ENCODE results near the gene TENM4.
"Not testable (repeated sequence)": the region's sequence is repeated elsewhere in the genome, so short reads cannot be mapped to it uniquely, and the experiment has no call there.

TENM4 gene

DNA sequence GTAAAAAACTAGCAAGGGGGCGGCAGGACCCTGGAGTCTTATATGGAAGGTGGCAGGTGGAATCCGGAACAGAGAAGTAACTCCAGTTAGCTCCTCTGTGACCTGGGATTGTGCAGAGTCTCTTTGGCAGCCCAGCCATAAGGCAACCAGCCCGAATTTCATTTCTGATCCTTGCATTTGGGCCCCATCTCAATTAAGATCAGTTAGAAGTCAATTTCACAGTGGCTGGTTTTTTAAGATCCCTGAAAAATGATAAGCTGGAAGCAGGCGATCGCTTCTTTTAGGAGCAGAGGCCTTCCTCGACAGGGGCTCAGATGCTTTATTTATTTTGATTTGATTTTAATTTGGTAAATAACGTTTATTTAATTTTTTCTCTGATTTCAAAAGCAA, 199.0 kb downstream of the TENM4 start:
- no peak for DNase-seq

DNA sequence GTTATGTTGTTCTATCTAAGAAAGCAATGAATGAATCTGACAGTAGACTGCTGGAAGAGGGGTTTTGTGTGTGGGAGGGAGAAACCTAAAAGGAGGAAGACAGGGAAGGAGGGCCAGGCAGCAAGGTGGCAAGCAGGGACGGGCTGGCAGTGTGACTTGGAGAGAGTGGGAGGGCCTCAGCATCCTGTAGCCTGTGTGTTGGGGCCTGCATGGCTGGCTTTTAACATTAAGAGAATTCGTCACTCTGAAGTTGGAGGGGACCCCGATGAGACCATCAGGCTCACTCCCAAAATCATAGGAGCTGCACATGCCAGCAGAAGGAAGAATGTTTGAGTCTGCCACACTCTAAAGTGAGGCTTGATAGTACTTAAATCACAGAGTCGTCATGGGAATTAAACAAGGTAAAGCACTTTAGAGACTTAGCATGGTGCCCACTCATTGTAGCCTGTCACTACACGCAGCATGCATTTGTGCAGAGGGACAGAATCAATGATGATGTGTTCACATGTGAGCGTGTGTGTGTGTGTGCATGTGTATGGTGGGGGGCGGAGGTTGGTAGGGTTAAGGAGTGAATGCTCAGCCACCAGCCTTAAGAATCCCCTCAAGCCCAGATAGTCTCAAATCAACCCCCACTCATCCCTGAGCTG, 199.5 kb downstream of the TENM4 start:
- DNase-seq: no peak

DNA sequence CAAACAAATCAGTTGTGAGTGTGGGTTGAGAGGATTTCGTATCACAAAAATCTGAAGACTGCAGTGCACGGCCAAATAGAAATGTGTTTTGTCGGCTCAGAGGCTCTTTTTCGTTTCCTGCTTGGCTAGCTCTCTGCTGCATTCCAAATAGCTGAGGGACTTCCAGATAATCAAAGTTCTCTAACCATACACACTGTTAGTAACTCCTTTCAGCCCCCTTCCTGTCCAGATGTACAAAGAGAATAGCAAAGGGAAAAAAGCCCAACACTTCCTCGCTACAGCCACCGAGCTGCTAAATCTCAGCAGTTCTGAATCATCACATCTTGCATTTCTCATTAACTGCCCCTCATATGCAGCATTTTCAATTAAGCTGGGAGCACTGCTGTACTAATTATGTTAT, 203.1 kb downstream of the TENM4 start:
- peak; percentile 64 for DNase-seq

DNA sequence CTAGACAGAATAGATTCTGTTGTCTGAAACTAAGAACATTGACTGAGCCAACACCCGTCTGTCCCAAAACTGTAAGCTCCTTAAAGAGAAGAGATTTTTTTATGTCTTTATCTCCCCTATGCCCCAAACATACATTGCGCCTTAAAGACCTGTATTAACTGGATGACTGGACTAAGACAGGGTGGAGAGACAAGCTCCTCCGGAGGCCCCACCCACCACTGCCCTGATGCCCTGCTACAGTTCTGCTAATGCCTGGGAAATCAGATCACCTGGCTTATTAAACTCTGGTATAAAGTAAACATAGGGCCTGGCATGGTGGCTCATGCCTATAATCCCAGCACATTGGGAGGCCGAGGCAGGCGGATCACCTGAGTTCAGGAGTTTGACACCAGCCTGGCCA, 203.7 kb downstream of the TENM4 start:
- no peak for DNase-seq

DNA sequence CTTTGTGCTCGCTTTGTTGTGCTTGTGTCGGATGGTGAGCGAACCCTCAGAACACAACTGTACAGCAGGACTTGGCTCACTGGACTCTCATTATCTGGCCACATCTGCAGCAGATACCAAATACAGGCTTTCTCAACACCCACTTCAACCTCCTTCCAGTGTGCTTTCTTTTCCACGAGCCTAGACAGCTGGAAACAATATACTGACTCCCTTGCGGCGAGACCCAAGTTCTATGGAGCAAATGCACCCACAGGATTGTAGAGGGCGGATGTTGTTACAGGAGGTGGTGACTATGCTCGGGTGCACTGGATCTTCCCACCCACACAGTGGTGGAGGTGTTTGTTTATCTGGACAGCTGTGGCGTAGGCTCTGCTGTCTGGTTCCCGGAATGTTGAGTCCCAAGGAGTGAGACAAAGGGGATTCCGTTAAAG, 204.3 kb downstream of the TENM4 start:
- peak; percentile 68 for DNase-seq

DNA sequence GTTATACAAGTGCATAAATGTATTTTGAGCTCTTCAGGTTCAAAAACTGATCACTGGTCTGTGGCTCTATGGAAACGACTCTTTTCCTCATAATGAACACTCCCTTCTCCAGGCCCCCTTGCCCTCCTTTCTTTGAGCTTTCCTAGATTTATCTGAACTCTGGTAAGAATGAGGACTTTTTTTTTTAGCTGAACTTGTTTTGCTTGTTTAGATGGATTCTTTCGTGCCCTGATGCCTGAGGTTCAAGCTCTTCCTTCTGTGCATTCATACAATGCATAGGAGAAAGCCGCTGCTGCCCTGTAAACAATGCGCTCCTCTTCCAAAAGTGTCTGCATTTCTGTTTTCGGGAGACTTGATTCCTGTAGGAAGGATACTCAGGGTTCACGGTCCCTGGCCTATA, 205.1 kb downstream of the TENM4 start:
- no peak for DNase-seq

DNA sequence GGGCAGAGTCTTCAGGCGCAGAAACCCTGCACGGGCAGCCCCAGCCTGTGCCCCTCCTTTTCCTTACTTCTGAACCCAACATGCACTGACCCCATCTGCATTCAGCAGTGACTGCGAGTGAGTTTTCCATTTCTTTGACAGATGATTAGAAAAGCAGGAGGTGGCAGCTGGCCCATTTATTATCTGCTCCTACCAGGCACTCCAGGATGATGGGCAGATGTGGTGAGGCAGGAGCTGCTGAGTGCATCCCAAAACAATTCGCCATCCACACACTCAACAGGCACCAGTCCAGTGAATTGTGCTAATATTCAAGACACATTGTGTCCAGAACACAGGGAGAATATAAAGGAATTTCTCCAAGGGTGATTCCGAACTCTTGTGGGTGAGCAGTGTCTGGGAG, 208.5 kb downstream of the TENM4 start:
- DNase-seq: no peak

DNA sequence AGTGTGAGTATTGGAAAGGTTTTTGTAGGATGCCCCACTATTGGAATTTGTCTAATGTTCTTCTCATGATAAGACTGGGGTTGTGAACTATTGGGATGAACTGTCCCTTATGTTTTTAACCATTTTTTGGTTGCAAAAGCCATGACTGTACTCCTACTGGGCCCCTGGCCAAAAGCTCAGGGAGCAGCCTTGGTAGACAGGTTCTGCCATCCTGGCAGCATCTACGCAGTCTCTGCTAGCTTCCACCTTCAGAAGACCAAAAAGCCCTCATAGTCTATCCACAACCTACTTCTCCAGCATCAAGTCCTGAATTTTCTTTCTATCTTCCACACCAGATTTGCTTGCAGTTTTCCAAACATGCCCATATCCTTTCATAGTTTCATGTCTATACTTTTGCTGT, 211.8 kb downstream of the TENM4 start:
- DNase-seq: no peak

DNA sequence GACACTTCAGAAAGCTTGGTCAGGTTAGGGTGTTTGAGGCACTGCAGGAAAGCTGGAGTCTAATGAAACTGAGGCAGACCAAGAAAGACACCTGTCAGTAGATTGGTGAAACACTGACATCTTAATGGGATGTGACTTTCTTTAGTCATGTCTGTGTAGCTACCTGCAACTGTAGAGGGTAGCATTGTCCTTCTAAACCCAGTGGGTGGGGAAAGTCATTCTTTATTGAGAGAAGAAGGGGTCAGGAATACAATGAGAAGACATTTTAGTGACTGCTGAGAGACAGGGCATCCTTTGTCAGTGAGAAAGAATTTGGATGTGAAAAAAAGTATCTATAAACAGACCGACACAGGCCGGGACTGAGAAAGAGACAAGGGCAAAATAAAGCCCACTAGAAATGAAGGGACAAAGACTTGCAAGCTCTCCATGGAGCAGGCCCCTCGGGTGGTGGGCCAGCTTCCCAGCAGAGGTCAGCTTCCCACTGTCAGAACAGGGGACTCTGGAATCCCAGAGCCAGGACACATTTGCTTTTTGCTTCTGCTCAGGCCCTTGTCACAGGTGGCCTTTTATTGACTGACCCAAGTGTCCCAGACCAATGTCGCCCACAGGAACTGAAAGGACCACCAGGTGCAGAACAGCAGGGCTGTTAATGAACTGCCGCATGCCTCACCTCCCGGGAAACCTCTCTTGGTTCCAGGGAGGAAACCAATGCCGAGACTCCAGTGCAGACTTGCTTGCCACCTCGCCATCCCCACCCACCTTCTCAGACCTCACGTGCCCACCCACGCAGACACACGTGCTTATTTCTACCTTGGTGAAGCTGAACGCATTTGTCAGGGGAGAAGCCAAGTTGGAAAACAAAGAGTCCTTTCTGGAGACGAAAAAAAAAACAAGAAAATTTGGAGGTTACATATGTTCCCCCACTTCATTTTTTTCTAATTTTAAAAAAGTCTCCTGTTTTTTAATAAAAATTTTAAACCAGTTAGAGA, 212.8 kb downstream of the TENM4 start:
- DNase-seq: no peak

DNA sequence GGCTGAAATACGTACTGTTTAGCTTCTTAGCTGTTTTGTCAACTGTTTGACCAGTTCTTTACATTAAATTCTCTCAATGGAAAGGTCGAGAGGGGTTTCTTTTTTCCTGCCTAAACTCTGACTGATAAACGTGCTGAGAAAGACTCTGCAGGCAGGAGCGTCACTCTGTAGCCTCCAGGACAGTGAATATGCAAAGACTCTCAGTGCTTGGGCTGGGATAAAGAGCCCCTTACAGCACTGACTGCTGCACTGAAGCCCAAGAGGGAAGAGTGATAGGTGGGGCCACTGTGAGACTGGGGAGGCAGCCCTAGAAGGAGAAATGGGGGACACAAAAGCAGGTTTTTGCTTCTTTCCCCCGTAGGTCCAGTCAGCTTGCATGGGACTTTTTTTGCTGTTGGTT, 213.5 kb downstream of the TENM4 start:
- no peak for DNase-seq

DNA sequence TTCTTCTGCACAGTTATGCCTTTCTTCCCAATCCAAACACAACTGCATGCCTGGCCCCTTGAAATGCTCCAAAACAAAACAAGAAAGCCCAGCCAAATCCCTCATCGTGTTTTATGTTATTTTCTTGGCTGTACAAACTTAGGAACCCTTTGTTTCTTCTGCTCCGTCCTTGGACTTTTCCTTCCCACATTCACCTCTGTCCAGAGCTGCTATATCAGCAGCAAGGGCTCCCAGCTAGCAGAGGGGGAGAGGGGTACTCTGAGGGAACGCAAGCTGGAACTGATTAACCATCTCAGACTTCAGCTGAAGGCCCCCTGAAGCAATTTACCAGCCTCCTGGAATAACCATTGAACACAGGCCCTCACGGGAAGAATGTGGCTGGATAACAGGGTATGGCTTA, 214.7 kb downstream of the TENM4 start:
- no peak for DNase-seq

DNA sequence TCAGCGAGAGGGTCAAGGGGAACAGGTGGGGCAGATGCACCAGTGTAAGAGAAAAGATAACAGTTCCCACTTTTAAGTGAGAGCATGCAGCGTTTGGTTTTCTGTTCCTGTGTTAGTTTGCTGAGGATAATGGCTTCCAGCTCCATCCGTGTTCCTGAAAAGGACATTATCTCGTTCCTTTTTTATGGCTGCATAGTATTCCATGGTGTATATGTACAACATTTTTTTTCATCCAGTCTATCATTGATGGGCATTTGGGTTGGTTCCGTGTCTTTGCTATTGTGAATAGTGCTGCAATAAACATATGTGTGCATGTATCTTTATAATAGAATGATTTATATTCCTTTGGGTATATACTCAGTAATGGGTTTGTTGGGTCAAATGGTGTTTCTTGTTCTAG, 218.7 kb downstream of the TENM4 start:
- not testable (repeated sequence) for DNase-seq

DNA sequence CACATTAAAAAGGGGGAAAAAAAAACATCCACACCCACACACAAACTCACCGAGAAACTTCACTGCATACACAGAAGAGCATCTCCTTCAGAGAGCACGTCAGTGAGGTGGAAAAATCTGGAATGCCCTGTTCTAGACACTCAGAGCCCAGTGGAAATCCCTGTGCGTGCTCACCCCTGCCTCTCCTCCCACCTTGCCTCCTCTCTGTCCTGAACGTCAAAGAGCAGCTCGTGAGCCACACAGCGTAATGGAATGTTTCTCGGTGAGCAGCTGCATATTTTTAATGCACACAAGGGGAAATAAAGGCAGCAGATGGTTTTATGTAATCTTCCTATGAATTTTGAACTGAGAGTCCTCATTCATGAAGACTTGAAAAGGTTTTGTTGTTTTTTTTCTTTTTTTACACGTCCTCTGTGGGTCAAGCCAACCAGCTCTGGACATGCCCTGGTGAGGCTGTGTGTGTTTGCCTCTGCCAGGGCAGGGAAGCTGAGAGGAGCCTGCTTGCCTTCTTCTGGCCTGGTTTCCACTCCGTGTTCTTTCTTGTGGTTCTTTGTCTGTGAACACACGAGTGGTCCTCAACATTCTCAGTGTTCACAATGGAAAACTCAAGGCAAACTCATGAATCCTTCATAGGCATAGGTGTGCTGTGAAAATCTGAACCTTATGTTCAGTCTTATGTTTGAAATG, 219.2 kb downstream of the TENM4 start:
- DNase-seq: no peak

DNA sequence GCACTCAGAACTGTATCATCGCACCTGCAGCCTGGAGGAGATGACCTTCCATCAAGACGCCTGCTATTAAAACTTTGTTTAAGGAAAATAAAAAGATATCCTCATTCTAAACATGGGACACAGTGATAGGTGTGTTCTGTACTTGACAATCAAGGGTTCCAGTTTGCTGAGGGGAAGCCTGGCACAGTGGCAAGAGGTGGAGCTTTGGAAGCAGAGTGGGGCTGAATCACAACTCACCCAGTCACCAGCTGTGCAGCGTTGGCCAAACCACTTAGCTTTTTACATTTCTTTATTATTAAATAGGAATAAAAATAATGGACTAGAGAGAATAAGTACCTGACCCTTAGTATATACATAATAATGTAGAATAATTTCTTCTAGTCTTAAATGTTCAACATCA, 220.7 kb downstream of the TENM4 start:
- no peak for DNase-seq

DNA sequence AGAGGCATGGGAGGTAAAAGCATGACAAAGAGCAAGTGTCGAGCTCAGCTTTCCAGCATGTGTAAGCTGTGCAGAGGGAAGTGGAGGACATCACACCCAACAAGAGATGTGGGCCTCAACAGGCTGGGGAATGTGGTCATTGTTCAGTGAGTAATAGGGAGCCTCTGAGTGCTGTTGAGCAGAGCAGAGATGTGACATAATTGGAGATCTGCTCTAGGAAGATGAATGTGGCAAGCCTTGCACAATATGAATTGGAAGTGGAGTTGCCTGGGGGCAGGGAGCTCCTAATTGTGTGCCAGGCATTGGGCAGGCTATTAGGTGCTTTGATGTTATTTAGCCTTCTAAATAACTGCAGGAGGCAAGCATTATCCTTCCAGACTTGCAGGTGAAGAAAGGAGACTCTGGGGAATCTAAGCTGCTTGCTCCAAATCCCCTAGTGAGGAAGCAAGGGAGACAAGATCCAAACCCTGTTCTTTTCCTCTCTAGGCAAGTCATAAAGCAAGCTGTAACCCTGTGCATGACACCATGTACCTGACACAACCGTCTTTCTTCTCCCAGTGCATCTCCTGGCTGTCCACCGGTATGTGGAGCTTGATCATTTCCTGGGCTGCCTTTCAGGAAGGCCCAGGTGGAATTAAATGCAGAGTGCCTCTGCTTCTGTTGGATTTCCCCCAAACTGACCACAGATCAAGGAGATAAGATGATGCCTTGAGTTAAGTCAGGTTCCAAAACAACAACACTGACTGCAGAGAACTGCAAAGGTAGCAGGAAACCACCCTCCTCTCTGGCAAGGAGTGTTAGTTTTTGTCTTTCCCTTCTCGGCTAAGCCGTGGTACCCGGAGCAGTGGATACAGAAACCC, 221.4 kb downstream of the TENM4 start:
- DNase-seq: no peak

DNA sequence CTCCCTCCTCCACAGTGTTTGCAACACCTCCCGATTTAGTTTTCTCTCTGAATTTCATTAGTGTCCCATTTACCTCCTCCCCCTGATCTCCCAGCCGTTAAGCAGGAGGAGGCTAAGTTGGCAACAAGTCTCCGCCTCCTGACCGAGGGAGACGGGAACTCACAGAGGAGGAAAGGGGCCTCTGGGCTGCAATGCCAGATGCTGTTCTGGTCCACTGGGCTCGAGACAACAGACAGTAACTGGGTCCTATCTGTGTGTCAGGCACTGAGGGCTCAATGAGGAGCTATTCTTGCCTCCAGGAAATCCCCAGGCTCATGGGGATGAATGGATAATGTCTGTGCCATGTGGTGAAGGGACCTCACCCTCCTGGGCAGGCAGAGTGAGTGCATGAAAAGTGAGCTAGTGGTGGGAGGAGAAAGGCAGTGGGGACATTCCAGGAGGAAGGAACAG, 228.1 kb downstream of the TENM4 start:
- no peak for DNase-seq

DNA sequence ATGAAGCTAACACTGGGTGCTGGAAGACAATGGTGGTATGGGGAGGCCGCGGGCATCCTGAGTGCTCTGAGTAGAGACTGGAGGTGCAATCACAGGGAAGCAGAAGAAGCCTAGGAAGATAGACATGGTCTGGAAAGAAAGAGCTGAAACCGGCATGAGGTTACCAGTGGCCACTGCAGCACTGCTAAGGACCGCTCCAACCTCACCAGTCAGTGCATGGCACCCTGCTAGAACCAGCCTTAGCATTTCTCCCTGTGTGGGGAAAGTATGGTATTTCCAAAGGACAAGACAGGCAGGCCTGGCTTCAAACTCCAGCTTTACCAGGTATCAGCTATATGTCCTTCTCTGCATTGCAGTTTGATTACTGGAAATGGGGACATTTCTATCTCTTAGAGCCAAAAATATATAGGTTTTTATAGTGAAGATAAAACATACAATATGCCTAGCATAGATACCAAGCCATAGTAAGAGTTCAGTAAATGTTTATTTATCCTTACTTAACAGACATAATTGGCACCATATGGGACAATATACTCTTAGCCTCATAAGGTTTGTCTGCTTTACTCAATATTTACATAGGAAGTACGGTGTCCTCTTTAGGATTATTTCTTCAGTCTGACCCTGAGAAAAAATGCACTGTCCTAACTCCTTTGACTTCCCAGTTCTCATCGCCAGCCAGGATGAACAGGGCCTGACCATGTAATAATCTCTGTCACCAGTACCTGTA, 231.1 kb downstream of the TENM4 start:
- DNase-seq: no peak

DNA sequence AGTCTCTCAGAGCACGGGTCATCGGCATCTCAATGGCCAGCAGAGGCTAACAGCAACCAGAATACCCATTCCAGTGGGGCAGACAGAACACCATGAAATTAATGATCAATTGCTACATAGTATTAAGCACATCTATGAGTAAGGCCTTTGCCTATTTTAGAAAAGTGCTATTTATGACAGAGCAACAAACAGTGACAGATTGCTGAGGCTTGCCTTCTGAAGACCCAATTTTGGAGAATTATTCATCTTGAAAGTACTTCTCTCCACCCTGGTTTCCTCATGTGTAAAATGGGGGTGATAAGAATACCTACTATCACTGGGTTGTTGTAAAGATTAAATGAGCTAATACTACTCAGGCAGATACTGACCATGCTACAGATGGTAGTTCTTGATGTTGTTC, 232.7 kb downstream of the TENM4 start:
- DNase-seq: no peak

DNA sequence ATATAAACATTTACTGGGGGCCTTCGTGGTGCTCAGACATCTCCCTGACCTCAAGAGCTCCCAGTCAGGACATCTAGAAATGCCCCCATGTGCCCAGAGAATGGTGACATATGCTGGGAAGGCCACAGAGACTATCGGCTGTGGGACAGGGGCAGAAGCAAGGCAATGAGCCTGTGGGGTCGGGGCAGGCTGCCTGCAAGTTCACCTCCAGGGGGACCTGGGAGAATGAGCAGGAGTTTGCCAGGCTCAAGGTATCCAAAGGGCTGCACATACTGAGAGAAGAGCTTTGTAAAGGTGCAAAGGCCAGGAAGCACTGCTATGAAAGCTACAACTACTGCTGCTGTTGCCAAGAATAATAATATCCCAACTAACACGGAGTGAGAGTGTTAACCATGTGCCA, 233.9 kb downstream of the TENM4 start:
- DNase-seq: no peak

DNA sequence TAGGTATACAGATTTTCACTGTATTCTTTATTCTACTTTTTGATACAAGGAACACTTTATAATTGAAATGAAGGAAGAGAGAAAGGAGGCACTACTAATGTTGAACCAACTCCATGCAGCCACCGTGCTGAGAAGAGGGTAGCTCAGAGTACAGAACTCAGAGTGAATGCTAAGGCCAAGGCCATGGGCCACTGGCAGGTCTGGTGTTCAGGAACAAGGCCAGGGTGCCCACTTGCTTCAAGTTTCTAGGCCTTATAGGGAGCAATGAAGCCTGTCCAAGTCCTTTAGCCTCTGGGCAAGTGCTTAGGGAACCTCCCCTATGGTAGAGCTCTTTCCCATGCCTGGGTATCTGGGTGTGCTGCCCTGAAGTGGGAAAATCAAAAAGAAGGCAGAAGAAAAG, 235.0 kb downstream of the TENM4 start:
- no peak for DNase-seq

DNA sequence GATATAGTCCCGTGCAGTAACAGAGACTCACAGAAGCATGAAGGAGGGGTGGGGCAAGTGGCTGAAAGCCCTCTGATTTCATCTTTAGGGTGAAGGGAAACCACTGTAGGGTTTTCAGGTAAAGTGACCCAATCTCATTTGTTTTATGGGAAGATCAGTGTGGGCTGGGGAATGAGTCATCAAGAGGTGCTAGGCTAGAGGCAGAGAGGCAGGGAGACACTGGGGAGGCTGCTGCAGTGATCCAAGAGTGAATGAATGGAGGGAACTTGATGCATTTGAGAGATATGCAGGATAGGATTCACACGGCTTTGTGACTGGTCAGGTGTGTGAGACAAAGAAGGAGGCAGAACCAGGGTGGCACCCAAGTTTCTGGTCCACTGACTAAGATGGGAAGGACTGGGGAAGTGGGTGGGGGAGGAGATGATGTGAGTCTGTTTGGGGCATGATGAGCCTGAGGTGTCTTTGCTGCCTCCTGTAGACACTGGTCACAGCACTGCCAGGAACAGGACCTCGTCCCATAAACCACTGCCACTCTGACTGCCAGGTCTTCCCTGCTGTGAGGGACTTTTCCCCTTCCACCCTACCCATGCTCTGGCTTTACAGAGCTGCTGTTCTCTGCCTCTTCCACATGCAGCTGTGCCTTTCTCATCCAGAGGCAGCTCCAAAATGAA, 239.0 kb downstream of the TENM4 start:
- no peak for DNase-seq
